Ishikawa (cell line): ENCODE data around the gene MYO9B.

Experiments
- CEBPB ChIP-seq: IDR thresholded peaks from 2 replicates; pipeline ENCODE4 v1.6.1; 2012
- CREB1 ChIP-seq: IDR thresholded peaks from 2 replicates; pipeline ENCODE4 v1.6.1; 2012; ENCODE audit warnings: low read depth
- EGR1 ChIP-seq: IDR thresholded peaks from 2 replicates; pipeline ENCODE4 v1.6.1; 2012
- EP300 ChIP-seq: IDR thresholded peaks from 2 replicates; pipeline ENCODE4 v1.6.1; 2012; ENCODE audit warnings: borderline replicate concordance
- FOXM1 ChIP-seq: IDR thresholded peaks from 2 replicates; pipeline ENCODE4 v1.6.1; 2012; ENCODE audit warnings: low read depth, borderline replicate concordance
- NFIC ChIP-seq: IDR thresholded peaks from 2 replicates; pipeline ENCODE4 v1.6.1; 2012
- RAD21 ChIP-seq: IDR thresholded peaks from 2 replicates; pipeline ENCODE4 v1.6.1; 2012; ENCODE audit warnings: low read depth
- TAF1 ChIP-seq: IDR thresholded peaks from 2 replicates; pipeline ENCODE4 v1.6.1; 2012; ENCODE audit warnings: low read depth, mild to moderate bottlenecking
- TCF12 ChIP-seq: IDR thresholded peaks from 2 replicates; pipeline ENCODE4 v1.6.1; 2012; ENCODE audit warnings: low read depth
- TEAD4 ChIP-seq: IDR thresholded peaks from 2 replicates; pipeline ENCODE4 v1.6.1; 2012
- USF1 ChIP-seq: IDR thresholded peaks from 2 replicates; pipeline ENCODE4 v1.6.1; 2012
- YY1 ChIP-seq: IDR thresholded peaks from 2 replicates; pipeline ENCODE4 v1.6.1; 2012; ENCODE audit warnings: low read depth
- ZBTB7A ChIP-seq: IDR thresholded peaks from 2 replicates; pipeline ENCODE4 v1.6.1; 2012; ENCODE audit warnings: low read depth
- TF ChIP-seq, protein P1 (sequence below): IDR thresholded peaks from 2 replicates; pipeline ENCODE4 v1.6.1; 2012; ENCODE audit warnings: low read depth, mild to moderate bottlenecking
- TF ChIP-seq, protein P2 (sequence below): IDR thresholded peaks from 2 replicates; pipeline ENCODE4 v1.6.1; 2012

MYO9B gene

DNA sequence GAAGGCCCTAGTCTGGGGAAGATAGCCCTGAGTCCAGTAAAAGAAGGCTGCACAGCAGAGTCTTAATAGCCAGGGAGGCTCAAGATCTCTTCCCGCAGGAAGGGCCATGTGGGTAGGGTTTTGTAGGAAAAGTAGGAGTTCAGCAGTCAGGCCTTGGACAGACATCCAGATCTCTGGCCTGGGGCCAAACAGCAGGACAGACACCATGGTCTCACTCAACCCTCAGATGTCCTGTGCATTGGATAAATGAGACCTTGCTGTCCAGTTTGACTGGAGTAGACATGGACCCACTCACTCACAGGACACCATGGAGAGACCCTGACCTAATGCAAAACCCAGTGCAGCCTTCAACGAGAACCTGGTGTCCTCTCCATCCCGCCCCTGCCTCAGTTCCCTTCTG, 154.3 kb downstream of the MYO9B start:
- no peak for TF ChIP-seq EP300
- TF ChIP-seq, protein P1, sequence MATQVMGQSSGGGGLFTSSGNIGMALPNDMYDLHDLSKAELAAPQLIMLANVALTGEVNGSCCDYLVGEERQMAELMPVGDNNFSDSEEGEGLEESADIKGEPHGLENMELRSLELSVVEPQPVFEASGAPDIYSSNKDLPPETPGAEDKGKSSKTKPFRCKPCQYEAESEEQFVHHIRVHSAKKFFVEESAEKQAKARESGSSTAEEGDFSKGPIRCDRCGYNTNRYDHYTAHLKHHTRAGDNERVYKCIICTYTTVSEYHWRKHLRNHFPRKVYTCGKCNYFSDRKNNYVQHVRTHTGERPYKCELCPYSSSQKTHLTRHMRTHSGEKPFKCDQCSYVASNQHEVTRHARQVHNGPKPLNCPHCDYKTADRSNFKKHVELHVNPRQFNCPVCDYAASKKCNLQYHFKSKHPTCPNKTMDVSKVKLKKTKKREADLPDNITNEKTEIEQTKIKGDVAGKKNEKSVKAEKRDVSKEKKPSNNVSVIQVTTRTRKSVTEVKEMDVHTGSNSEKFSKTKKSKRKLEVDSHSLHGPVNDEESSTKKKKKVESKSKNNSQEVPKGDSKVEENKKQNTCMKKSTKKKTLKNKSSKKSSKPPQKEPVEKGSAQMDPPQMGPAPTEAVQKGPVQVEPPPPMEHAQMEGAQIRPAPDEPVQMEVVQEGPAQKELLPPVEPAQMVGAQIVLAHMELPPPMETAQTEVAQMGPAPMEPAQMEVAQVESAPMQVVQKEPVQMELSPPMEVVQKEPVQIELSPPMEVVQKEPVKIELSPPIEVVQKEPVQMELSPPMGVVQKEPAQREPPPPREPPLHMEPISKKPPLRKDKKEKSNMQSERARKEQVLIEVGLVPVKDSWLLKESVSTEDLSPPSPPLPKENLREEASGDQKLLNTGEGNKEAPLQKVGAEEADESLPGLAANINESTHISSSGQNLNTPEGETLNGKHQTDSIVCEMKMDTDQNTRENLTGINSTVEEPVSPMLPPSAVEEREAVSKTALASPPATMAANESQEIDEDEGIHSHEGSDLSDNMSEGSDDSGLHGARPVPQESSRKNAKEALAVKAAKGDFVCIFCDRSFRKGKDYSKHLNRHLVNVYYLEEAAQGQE: no peak
- TF ChIP-seq NFIC: peak; percentile 24
- TF ChIP-seq TAF1: no peak

- TF ChIP-seq CEBPB (no peak), ZBTB7A (no peak), EP300 (no peak), USF1 (no peak), TAF1 (no peak), EGR1 (no peak), TEAD4 (no peak), TCF12 (no peak), NFIC (no peak), CREB1 (no peak), RAD21 (no peak), YY1 (no peak), FOXM1 (no peak)
- TF ChIP-seq, protein P2, sequence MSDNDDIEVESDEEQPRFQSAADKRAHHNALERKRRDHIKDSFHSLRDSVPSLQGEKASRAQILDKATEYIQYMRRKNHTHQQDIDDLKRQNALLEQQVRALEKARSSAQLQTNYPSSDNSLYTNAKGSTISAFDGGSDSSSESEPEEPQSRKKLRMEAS: no peak
- TF ChIP-seq, protein P1: no peak
These were observed 156.7 kb downstream of the MYO9B start for GRCh38 chr19:17232258-17232657.

GRCh38 chr19:17234911-17235299, 159.3 kb downstream of the MYO9B start:
- peak; percentile 58; the same call in 1 of the 2 replicates for TF ChIP-seq ZBTB7A
- no peak for TF ChIP-seq TAF1

DNA sequence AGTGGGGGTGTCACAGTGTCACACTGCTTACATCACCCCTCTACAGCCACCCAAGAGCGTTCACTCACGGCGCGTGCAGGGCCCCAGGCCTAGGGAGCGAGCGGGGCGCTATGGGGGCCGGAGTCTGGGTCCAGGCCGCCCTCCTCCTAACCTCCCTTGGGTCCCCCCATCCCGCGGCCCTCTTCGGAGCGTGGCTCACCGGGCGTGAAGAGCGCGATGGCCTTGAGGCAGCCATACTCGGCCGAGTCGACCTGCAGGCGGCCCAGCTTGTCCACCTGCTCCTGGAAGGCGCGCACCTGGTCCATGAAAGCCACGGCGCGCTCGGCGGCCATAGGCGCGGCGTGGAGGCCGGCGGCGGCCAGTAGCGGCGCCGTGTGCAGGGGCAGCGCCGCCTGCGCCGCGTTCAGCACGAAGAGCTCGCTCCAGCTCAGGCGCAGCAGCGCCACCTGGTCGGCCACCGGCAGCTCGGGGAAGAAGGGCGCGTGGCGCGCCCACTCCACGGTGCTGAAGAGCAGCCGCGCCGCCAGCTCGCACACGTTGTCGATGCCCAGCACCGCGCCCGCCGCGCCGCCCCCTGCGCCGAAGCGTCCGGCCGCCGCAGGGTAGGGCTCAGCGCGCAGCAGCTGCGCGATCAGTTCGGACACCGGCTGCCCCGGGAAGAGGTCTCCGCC, 159.9 kb downstream of the MYO9B start:
- TF ChIP-seq, protein P2: no peak
- TF ChIP-seq EGR1 (no peak), YY1 (no peak), TAF1 (no peak), TCF12 (no peak), ZBTB7A (0 out of 2 replicates have a peak, but pooled peaks have one; percentile 23), EP300 (no peak)

DNA sequence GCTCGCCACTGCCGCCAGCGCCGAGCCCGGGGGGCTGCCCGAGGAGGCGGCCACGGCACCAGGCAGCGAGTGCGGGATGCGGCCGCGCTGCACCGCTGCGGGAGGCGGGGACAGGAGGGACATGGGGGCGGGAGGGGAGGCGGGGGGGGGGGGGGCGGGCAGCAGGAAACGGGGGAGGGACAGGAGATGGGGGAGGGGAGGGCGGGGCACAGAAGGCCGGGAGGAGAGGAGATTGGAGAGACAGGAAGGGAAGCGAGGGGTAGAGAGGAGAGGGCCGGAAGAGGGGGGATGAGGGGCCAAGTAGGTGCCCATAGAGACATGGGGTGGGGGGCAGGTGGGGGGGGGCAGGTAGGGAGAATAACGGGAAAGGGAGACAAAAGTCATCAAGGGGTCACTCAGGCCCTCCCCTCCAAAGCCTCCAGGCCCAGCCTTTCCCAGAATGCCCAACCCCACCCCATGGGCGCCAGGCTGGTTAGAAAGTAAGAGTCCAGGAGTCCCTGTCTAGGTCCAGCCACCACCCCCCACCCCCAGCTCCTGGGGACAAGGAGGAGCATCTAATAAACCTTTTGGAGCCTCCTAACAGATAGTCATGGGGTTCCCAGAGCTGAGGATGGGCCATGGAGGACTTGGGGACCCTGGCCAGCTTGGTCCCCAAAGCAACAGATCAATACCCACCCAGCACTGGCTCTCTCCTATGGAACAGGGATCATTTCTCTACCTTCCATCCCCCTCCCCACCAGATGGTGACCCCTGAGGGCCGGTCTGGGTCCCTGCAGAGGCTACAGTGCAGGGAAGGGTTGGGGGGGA, 160.6 kb downstream of the MYO9B start:
- TF ChIP-seq ZBTB7A (no peak), NFIC (no peak), CEBPB (no peak), FOXM1 (no peak)
- TF ChIP-seq, protein P2: no peak

DNA sequence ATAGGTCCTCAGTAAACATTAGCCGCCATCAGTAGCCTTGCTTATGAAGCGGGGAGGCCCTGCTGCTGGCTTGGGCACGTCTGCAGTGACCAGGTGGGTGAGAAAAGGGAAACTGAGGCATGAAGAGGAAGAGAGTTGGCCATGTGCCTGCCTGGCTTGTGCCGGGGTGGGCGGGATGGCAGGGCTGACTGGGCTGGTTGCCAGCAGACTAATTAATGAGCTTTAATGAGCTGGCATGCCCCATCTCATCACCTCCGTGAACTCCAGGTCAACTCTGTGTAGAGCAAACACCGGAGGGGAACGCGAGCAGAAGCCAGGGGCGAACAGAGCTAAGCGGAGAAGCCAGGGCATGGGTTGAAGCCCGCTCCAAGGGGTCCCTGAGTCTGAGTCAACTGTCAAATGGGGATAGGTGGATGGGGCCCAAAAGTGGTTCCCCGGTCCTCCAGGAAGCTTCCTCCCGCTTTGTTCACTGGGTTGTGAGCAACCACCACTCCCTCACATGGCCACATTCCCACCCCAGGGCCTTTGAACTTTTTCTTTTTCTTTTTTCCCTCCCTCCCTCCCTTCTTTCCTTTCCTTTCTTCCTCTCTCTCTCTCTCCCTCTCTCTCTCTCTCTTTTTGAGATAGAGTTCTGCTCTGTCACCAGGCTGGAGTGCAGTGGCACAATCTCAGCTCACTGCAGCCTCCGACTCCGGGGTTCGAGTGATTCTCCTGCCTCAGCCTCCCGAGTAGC, 161.4 kb downstream of the MYO9B start:
- peak; percentile 56 for TF ChIP-seq NFIC
- no peak for TF ChIP-seq TAF1
- no peak for TF ChIP-seq RAD21
- TF ChIP-seq, protein P1: no peak
